Eye (tissue), 1 donor: Measurements from ENCODE around the gene TREX2.

Source experiments
- DNase-seq: peaks from one replicate; pipeline ENCODE4 v3.0.0-alpha.2; 2015

Gene TREX2

DNA sequence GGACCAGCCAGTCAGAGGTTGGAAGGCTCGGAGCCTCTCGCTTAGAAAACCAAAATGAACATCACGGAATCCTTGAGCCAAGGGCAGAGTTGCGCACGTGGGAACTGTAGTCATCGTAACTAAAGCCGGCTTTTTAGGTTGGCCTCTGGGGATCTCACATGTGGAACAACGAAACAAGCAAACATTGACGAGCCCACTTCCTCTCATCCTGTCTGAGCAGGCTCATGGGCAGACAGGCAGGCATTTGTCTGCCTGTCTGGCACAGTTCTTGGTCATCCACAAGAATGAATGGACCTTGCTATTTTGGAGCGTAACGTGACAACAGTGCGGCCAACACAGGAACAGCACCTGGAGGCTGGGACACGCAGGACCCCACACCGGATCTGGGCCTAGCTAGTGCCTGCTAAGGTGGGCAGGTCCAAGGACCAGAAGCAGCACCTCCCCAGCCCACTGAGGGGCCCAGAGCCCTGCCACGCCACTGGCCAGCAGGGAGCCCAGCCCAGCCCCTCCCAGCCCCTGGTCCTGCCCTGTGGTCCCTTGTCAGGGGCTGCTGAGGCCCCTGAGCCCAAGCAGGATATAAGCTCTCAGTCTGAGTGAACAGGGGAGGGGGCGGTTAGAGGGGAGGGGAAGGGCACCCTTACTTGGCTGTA is 9.2 kb upstream of the TREX2 start:
- no peak for DNase-seq

DNA sequence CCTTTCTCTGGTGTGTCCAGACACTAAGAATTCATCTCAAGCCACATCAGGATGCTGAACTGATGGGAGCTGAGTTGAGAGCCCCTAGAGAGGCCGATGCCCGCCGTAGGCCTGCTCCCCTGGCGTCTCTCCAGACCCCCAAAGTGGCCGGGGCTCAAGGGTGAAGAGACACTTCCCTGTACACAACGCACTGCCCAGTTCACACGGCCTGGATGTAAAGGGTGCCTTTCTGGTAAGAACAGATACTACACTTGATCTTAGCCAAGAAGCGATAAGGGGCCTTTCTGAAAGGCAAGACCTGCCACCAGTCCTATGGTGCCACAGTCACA is 5.1 kb upstream of the TREX2 start:
- no peak for DNase-seq

DNA sequence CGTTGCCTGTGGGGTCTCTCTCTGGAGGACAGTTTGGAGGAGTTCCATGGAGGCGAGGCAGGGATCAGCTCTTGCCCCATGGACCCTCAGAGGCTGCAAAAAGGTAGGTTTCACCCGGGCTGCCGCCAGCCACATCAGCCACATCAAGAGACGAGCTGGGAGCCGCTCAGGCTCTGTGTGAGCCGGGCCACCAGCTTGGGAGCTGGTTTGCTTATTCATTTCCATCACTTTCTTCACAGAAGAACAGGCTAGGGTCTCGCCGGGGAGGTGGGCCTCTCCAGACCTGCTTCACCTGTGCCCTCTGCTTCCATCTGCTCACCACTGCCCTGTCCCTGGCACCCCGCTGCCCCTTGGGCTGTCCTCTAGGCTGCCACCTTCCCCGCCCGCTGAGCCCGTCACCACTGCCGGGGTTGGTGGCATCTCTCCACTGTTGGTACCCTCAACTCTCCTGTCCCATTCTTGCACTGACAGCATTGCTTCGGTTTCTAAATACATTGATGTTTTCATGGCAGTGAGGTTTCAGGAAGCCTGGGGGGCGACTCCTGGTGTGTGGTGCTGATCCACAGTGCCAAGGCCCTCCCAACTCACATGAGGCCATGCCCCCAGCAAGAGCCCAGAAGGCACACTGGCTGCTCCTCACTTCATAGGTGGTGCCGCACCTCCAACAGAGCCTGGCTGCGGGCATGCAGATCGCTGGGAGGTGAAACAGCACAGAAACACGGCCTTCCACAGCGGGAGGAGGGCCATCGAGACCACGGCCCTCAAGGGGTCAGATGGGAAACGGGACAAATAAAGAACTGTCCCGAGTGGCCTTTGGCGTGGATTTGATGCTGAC is 4.5 kb upstream of the TREX2 start:
- DNase-seq, result no peak

DNA sequence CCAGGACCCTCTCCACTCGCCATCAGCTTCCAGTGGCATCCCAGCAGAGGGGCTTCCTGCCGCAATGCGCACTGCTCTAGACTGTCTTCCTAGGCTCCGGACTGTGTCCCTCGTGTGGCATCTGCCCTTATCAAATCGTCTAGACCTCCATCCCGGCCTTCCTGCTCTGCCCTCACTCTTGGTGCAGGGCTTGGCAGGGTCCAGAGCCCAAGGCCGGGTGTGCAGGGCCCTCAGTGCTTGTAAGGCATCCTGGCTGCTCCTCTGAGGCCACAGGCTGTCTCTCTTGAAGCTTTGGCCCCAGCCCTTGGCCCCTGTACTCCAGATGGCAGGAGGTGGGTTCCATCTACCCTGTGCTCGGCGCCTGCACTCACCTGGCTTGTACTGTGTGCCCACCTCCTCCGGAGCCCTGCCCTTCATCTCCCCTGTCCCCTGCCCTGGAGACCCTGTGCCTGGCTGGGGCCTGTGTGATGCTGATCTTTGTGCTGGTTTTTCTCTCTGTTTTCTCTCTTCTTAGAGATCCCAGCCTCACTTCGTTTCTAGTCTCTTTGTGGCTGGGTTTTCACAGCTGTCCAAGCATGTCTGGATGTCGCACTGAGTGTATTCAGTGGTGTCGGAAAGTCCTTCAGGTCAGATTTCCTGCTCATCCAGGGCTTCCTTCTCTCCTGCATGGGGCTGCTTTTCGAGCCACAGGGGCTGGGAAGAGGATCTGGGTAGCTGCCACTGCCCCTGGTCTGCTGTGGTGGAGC is 3.7 kb upstream of the TREX2 start:
- no peak for DNase-seq

GRCh38 chrX:153448556-153449367 is 2.9 kb upstream of the TREX2 start:
- DNase-seq, result no peak

- DNase-seq, result no peak
Measured at GRCh38 chrX:153447581-153447960, 1.7 kb upstream of the TREX2 start.

DNA sequence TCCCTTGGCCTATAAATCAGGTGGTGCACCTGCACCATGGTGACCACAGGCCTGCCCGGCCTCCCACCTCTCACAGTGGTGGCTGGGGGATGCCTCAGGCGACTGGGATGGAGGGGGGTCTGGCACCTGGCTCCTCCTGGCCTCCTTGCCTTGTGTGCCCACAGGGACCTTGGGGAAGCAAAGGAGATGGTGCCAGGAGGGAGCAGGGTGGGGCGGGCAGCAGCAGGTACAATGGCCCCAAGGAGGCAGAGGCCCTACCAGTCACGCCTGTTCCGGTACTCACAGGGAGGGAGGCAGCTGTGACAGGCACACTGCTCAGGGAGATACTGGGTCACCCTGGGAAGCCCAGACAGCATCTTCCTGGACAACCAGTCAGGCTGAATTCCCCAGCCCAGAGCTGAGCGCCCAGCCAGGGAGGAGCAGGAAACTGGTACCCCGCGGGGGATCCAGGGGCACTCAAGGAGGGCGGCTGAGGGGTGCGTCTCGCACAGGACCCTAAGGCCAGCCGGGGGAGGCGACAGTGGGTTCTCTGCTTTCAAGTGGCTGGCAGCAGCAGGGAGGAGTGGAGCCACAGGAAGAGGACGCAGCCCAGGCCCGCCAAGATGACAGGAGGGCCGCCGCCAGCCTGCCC is 1.2 kb upstream of the TREX2 start:
- no peak for DNase-seq

GRCh38 chrX:153446636-153446936 is 730 bp upstream of the TREX2 start:
- DNase-seq, result no peak

DNA sequence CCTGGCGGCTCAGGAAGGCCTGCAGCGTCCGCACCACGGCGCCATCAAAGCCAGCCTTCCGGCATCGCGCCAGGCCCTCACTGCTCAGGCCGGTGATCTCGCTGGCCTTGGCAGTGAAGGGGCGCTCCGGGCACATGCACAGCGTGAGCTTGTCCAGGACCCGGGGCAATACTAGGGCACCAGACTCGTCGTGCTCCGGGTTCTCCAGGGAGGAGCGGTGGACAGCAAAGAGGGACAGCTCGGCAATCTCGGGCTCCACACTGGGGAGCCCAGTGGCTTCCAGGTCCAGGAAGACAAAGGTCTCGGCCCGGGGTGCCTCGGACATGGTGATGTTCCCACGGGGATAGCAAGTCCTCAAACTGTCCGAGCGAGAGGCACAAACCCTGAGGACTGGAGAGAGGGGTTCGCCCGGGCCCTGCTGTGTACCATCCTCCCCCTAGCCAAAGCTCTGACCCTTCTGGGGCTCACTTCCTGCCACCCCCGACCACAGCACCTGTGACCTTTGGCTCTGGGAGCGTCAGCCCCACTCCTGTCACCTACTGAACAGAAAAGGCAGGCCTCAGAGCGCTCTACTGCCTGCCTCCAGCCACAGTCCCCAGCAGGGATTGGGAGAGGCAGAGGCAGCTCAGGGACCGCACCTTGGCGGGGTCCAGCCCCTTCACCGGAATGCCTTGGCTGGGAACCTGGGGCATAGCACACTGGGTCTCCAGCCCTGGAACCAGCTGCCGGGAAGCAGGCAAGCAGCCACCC is 575 bp downstream of the TREX2 start:
- DNase-seq, result no peak

GRCh38 chrX:153444333-153445011 is 1.4 kb downstream of the TREX2 start:
- no peak for DNase-seq

GRCh38 chrX:153443476-153444332 is 2.2 kb downstream of the TREX2 start:
- DNase-seq, result no peak

DNA sequence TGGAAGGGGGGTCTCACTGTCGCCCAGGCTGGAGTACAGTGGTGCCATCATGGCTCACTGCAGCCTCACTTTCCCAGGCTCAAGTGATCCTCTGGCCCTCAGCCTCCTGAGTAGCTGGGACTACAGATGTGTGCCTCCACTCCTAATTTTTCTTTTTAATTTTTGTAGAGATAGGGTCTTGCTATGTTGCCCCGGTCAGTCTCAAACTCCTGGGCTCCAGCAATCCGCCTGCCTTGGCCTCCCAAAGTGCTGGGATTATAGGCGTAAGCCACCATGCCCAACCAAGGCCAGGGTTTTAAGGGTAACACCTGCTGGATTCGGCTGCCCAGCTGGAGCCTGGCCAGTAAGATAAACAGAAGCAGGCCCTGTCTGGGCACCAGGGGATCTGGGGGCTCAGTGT is 3.4 kb downstream of the TREX2 start:
- no peak for DNase-seq

- no peak for DNase-seq
Measured at GRCh38 chrX:153441981-153442380, 3.9 kb downstream of the TREX2 start.

GRCh38 chrX:153441296-153441695 is 4.6 kb downstream of the TREX2 start:
- DNase-seq, result no peak

DNA sequence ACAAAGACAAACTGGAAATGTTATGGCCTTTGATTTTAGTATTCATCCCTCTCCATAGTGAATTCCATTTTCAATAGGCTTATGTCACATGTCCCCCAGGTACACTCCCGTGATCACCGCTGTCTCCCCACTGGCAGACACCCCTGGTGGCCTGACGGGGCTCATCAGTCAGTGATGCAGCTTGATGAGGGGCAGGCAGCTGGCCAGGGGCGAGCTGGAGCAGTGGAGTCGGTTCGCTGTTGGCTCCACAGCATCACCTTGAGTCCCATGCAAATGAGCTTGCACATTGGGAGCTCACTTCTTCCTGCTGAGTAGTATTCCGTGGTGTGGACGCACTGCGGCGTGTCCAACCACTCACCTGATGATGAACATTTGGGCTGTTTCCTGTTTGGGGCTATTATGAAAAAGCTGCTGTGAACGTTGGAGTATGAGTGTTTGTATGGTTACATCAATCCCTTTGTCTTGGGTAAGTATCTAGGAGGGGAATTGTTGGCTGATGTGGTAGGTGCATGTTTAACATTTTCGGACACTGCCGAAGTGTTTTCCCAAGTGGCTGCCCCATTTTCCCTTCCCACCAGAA is 5.2 kb downstream of the TREX2 start:
- no peak for DNase-seq

DNA sequence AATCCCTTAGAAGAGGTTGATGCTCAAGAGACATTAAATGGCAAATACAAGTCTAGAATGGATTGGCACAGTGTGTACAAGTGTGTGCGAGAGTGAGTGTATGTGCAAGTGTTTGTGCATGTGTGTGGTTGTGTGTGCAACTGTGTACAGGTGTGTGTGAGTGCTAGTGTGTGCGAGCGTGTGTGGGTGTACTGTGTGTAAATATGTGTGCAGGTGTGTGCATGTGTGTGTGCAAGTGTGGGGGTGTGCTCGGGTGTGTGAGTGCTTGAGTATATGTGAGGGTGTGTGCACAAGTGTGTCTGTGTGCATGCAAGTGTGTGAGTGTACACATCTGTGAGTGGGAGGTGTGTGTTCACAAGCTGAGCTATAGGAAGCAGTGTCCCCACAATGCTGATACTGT is 5.9 kb downstream of the TREX2 start:
- no peak for DNase-seq

DNA sequence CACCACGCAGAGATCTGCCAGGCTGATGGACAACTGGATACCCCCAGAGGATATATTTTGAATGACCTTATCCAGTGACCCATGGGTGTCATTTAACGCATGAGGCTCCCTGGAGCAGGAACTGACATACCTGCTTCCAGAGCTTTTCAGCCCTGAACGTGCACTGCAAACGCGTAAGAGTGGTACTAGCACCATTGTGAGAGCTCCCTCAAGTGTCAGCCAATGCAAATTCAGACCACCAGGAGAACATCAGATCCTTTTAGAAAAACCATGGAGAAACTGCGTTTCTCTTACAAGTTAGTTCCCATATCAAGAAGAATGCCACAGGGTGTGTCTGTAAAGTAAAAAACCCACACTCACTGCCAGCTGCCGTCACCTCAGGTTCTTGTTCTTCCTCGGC is 7.3 kb downstream of the TREX2 start:
- DNase-seq, result peak; percentile 9

DNA sequence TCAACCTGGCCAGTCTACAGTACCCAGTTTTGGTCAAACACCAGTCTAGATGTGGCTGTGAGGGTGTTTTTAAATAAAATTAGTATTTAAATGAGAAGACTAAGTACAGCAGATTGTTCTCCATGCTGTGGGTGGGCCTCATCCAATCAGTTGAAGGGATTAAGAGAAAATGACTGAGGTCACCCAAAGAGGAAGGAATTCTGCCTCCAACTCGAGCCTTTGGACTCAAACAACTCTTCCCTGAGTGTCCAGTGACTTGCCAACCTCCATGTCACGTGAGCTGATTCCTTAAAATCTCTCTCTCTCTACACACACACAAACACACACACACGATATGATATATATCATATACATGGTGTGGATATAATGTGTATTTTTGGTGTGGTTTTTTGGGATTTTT is 10.0 kb downstream of the TREX2 start:
- no peak for DNase-seq

DNA sequence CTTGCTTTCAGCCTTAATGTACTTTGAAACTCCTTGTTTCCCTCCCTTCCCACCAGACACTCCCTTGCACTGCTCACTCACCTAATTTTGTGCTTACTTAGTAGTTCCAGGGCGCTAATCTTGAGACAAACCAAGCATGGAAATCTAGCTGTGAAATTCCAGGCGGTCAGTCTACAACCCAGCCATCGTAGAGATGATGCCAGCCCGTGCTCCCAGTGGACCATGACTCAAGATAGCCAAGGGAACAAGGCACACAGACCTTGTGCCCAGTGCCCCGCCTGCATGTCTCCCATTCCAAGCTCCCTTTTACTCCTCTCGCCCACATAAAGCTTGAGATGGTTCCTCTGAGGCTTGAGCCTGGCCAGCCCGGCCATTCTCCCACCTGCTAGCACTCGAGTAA is 11.1 kb downstream of the TREX2 start:
- DNase-seq, result no peak

DNA sequence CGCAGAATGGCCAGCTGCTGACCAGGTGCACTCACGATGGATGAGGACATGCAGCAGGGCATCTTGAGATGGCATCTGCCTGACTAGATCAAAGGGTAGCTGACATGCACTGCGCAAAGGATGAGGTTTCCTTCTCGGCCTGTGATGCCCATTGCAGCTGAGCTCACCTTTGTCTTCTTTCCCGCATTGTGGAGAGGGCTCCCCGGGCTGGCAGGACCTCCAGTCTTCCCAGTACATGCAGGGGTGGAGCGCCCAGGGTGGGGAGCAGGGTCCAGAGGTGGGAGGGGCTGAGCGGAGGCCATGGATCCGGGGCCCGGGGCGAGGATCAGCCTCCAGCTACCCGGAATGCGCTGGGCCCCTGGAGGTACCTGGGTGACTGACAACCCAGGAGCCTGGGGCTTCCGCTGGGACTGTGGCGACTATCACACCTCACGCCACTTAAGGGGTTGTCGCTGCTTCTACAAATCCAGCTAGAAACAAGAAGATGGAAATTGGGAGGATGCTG is 12.0 kb downstream of the TREX2 start:
- no peak for DNase-seq
